Esophagus muscularis mucosa (tissue), 4 donors: ENCODE measurements around the gene GBX2.

Source experiments
- EP300 ChIP-seq: sonication (generic); formaldehyde crosslinking; IDR thresholded peaks from one replicate; pipeline ENCODE4 v1.6.1; 2017; ENCODE audit warnings: antibody characterized with exemption
- POLR2AphosphoS5 ChIP-seq, 2 donors: sonication (generic); formaldehyde crosslinking; IDR thresholded peaks; one replicate each; pipeline ENCODE4 v1.6.1; 2017; ENCODE audit warnings: antibody characterized with exemption in 2 of 2
- TF ChIP-seq, protein P1 (sequence below), 3 experiments: fragments of 200-600 bp in 2 of 3; fragments of 450-650 bp in 1 of 3; sonication (generic) in 2 of 3; IDR thresholded peaks; one replicate each; pipeline ENCODE4 v1.5.1; 2017 to 2019; ENCODE audit warnings: antibody characterized with exemption in 3 of 3, mild to moderate bottlenecking in 2 of 3, moderate library complexity in 1 of 3

DNA sequence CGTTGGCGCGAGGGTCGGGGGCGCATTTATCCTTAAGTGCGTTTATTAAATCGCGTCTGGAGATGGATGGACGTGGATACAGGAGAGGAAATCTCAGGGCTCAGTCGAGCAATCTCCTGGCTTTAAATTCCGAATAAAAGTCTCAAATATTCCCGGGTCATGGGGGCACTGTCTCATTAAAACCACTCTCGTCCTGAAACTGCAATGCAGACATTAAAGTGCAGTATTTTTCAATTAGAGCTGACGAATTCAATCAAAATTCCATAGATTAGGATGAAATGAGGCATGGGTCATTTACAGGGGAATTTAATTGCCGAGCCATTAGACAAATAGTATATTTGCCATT, 10.7 kb upstream of the GBX2 start:
- TF ChIP-seq, protein P1, sequence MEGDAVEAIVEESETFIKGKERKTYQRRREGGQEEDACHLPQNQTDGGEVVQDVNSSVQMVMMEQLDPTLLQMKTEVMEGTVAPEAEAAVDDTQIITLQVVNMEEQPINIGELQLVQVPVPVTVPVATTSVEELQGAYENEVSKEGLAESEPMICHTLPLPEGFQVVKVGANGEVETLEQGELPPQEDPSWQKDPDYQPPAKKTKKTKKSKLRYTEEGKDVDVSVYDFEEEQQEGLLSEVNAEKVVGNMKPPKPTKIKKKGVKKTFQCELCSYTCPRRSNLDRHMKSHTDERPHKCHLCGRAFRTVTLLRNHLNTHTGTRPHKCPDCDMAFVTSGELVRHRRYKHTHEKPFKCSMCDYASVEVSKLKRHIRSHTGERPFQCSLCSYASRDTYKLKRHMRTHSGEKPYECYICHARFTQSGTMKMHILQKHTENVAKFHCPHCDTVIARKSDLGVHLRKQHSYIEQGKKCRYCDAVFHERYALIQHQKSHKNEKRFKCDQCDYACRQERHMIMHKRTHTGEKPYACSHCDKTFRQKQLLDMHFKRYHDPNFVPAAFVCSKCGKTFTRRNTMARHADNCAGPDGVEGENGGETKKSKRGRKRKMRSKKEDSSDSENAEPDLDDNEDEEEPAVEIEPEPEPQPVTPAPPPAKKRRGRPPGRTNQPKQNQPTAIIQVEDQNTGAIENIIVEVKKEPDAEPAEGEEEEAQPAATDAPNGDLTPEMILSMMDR (IDR thresholded peaks at IDR 0.05): no peak
- TF ChIP-seq EP300 (no peak), POLR2AphosphoS5 (IDR thresholded peaks at IDR 0.05) (no peak)
